Measurements from ENCODE around the gene PPP2R2C.

Gene PPP2R2C

GRCh38 chr4:6333301-6334202, 138.9 kb downstream of the PPP2R2C start:
- no peak for DNase-seq (ENCODE audit: insufficient read length, low spot score)
- FAIRE-seq = no peak

- no peak for DNase-seq (ENCODE audit: insufficient read length, low spot score)
- FAIRE-seq = no peak
Observed at GRCh38 chr4:6332669-6333050, 139.8 kb downstream of the PPP2R2C start.

- FAIRE-seq (no peak), DNase-seq (ENCODE audit: insufficient read length, low spot score) (no peak)
Observed at GRCh38 chr4:6332042-6332668, 140.3 kb downstream of the PPP2R2C start.

- FAIRE-seq (no peak), DNase-seq (ENCODE audit: insufficient read length, low spot score) (no peak)
Observed at GRCh38 chr4:6331468-6331867, 140.9 kb downstream of the PPP2R2C start.

- FAIRE-seq (no peak), DNase-seq (ENCODE audit: insufficient read length, low spot score) (no peak)
Observed at GRCh38 chr4:6331018-6331417, 141.4 kb downstream of the PPP2R2C start.

DNA sequence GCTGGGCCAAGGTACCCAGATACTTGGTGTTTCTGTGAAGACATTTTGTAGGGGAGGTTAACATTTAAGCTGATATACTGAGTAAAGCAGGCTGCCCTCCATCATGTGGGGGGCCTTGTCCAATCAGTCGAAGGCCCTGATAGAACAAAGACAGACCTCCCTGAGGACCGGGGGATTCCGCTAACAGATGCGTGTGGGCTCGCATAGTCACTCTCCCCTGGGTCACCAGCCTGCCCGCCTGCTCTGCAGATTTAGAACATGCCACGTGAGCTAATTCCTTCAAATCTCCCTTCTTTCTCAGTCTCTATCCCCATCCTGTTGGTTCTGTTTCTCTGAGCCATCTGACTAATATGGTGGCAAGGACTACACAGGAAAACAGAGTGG, 142.0 kb downstream of the PPP2R2C start:
- DNase-seq (ENCODE audit: insufficient read length, low spot score) = no peak

DNA sequence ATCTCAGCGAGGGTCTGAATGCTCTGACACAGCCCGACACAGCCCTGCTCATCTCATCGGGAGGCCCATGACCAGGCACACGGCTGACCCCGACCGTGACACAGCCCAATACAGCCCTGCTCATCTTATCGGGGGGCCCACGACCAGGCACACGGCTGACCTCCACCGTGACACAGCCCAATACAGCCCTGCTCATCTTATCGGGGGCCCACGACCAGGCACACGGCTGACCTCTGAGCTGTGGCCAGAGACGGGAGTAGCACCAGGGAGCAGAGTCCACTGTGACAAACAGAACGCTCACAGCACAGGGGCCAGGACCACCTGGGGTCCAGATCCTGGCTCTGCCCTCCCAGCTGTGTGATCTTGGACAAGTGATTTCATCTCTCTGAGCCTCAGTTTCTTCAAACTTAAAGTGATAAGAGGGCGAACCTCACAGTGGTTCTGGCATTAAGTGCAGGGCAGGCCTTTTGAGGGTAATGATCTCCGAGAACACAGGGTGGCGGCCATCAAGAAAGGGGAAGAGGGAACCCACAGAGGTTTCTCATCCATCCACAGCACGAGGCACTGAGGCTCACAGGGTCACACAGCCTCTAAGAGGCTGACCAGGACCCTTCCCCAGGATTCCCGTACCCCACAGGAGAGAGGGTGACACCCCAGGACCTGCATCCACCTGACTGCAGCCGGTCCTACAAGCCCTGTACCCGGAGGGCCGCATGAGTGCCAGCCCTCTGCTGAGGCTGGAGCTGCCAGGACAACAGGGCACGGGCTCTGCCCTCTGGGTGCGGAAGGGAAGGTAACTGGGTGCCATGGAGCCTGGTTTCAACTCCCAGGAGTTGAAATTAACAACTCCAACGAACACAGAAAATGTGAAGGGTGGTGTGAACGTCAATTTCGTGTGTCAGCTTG, 142.7 kb downstream of the PPP2R2C start:
- no peak for FAIRE-seq
- no peak for DNase-seq (ENCODE audit: insufficient read length, low spot score)

More for the DNA sequence above, 142.0 kb downstream of the PPP2R2C start:
- no peak for FAIRE-seq

DNA sequence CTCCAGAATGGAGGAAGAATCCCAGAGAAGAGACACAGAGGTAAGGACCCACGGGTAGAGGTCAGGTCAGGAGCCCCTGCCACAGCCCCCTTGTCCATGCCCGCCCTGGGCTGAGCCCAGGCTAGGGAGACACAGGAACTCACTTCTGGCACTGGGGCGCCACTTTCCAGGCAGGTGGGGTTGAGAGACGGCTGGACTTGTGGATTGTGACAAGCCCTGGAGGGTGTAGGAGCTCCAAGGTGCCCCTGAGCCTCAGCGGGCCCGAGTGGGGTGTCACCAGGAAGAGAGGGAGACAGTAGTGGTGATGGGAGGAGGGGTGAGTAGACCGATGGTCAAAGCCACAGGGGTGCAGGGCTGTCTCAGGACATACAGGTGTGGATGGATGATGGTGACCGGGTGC, 143.9 kb downstream of the PPP2R2C start:
- FAIRE-seq = no peak
- no peak for DNase-seq (ENCODE audit: insufficient read length, low spot score)

GRCh38 chr4:6327220-6327917, 145.0 kb downstream of the PPP2R2C start:
- peak; percentile 83 for DNase-seq (ENCODE audit: insufficient read length, low spot score)
- FAIRE-seq = peak; percentile 70

DNA sequence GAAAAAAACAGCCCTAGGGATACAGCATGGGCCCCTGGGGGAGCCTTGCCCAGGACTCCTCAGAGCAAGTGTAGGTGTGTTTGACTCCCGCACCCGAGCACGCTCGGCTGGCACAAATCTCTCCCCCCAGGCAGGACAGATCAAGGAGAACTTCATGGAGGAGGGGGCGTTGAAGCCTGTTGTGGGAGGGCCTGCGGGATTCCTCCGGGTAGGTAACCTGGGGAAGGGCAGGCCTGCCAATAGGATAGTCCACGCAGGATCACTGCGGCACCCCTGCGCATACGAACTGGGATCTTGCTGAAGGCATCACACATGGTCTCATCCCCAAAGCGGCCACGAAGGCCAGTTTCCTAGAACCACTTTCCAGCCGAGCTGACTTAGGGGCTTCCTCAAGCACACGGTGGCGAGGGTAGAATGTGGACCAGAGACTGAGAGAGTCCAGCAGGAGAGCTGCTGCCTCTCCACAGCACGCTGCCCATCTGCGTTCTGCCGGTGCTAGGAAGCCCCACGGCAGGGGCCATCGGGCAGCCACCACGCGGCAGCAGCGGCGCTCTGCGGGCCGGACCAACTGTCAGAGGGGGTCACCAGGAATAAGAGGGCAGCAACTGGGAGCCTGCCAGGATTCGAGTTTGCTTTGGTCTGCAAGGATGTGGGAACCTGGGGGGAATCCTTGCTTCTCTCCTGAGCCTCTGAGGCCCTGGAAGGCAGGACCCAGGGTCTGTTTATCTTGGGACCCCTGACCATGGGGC, 145.9 kb downstream of the PPP2R2C start:
- no peak for FAIRE-seq
- DNase-seq (ENCODE audit: insufficient read length, low spot score) = no peak

DNA sequence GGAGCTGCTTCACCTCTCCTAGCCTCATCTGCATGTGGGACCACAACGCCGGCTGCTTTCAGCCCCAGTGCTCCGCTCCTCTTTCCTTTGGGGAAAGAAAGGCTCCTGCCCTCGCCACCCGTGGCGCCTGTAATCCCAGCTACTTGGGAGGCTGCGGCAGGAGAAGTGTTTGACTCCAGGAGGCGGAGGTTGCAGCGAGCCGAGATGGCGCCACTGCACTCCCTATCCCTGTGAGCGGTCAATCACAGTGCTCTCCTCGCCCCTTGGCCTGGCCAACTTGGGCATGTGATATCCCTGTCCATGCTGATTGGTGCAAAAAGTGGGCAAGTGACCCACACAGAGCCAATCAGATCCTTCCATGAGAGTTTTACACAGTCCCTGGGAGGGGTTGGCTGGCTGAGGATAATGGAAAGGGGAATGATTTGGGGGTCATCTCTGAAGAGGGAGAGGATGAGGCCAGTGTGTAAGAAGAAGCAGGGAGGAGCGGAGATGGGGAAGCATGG, 146.6 kb downstream of the PPP2R2C start:
- FAIRE-seq (no peak), DNase-seq (ENCODE audit: insufficient read length, low spot score) (no peak)

GRCh38 chr4:6324999-6325787, 147.2 kb downstream of the PPP2R2C start:
- FAIRE-seq (no peak), DNase-seq (ENCODE audit: insufficient read length, low spot score) (no peak)

- DNase-seq (ENCODE audit: insufficient read length, low spot score) = no peak
- FAIRE-seq = no peak
Observed at GRCh38 chr4:6324461-6324998, 147.9 kb downstream of the PPP2R2C start.

GRCh38 chr4:6322761-6323566, 149.4 kb downstream of the PPP2R2C start:
- no peak for DNase-seq (ENCODE audit: insufficient read length, low spot score)
- FAIRE-seq = peak; percentile 75

- DNase-seq (ENCODE audit: insufficient read length, low spot score) (no peak), FAIRE-seq (no peak)
Observed at GRCh38 chr4:6322067-6322760, 150.2 kb downstream of the PPP2R2C start.

DNA sequence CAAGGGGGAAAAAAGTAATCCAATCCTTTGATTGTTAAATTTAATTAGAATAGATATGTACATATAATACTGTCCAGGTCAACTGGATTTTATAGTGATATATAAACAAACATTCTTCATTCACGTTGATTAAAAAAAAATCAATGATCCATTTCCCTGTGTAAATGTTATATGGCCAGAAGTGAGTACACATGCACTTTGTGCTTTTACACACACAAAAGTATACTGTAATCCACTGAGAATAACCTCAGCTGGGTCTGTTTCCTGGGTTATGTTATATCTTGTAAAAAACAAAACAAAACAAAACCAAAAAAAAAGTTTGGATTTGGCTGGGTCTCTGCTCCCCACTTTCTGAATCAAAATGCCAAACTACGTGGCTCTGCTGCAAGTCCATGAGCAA, 151.1 kb downstream of the PPP2R2C start:
- no peak for DNase-seq (ENCODE audit: insufficient read length, low spot score)
- no peak for FAIRE-seq

GRCh38 chr4:6320663-6321062, 151.8 kb downstream of the PPP2R2C start:
- no peak for DNase-seq (ENCODE audit: insufficient read length, low spot score)
- no peak for FAIRE-seq

Measured in GM19239 (cell line).